Body of pancreas (tissue), 4 donors: ENCODE results near the gene EFNA5.

Experiments
- POLR2A ChIP-seq, 3 donors: fragments of 450-650 bp; IDR thresholded peaks; one replicate each; pipeline ENCODE4 v1.6.1; 2016; ENCODE audit warnings: antibody characterized with exemption in 3 of 3, mild to moderate bottlenecking in 2 of 3
- TF ChIP-seq, protein P1 (sequence below), 7 experiments: fragments of 450-650 bp in 4 of 7; fragments of 200-600 bp in 3 of 7; sonication (generic) in 3 of 7; IDR thresholded peaks; one replicate each; pipeline ENCODE4 v1.5.1; 2016 to 2019; ENCODE audit warnings: antibody characterized with exemption in 7 of 7

DNA sequence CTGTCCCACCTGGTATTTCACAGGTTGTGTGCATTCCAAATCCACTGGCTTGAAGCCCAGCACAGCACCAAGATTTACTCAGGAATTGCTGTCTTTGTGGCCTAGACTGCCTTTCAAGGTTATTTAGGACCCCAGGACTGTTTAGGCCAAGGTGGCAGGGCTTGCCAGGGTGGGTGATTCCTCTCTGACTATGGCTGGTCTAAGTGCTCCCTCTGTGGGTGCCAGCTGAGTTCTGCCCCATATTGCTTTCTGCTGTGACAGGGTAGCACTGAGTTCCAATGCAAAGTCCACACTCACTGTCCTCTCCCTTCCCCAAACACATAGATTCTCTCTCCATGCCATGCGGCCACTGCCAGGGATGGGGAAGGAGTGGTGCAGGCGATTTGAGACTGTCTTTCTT is 318.2 kb downstream of the EFNA5 start:
- TF ChIP-seq, protein P1, sequence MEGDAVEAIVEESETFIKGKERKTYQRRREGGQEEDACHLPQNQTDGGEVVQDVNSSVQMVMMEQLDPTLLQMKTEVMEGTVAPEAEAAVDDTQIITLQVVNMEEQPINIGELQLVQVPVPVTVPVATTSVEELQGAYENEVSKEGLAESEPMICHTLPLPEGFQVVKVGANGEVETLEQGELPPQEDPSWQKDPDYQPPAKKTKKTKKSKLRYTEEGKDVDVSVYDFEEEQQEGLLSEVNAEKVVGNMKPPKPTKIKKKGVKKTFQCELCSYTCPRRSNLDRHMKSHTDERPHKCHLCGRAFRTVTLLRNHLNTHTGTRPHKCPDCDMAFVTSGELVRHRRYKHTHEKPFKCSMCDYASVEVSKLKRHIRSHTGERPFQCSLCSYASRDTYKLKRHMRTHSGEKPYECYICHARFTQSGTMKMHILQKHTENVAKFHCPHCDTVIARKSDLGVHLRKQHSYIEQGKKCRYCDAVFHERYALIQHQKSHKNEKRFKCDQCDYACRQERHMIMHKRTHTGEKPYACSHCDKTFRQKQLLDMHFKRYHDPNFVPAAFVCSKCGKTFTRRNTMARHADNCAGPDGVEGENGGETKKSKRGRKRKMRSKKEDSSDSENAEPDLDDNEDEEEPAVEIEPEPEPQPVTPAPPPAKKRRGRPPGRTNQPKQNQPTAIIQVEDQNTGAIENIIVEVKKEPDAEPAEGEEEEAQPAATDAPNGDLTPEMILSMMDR (IDR thresholded peaks at IDR 0.05) = no peak
- no peak for TF ChIP-seq POLR2A (IDR thresholded peaks at IDR 0.05)
